ENCODE measurements around the gene MAN1C1. TPM values are rescaled to one million over a fixed set of nuclear protein-coding genes. Genes with fewer than 3 reads are reported as not detected.

Gene MAN1C1
- total and polyA plus RNA-seq, 2 donors (not counting 1 experiment from before 2014, with no cell fraction given): 0.31 to 0.89 TPM

DNA sequence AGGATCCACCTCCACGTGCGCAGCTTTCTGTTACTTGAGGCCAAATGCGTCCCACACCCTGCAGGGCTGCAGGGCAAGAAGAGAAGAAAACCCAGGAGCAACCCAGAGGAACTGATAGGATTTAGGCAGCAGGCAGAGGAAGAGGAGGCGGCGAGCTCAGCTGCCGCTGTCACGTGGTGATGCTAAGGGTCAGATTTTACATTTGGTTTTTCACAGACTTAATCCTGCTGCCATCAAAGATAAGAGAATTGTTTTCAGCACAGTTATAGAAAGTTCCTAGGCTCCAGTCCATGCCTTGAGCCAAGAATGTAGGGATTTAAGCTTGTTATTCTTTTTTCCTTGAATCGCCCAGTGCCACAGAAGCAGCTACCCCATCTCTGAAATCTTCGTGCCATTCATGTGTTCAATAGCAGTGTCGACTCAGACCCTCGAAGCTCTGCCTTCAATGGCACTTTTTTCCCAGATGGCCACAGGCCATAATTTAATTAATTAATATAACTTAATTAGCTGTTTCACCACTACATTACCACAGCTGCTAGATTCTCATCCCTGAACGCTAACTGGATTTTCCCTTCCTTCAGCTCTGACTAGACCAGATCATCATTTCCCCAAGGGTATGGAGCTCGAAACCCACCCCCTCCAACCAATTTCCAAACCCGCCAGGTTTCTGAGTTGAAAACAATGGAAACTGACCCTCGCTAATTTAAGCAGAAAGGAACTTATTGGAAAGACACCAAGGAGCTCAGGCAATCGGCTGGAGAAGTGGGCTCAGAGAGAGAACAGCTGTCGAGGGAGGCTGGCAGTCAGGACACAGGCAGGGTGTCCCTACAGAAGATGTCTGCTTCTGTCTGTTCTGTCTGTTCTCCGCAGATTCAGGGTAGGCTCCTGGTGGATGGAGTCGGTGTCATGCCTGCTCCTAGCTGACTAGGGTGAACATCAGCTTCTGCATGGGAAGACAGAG lies 37.0 kb upstream of the MAN1C1 start:
- Histone ChIP-seq H3K27me3 (replicated peaks in 1 of 4; ENCODE audit: control extremely low read depth in 1 of 4, control insufficient read depth in 3 of 4, insufficient read depth in 4 of 4, low read length in 3 of 4) (no peaks in the 10 kb centered on the region), H3K4me2 (replicated peaks; ENCODE audit: low read depth, low read length, poor library complexity, severe bottlenecking) (no peak overlapping the region), H3K9ac (ENCODE audit: low read length) (no peak overlapping the region), H3K4me1 (ENCODE audit: control insufficient read depth in 2 of 2, insufficient read depth in 2 of 2, low read length in 2 of 2) (peaks cover 5% of the 10 kb centered on the region in 2 donors), H3K4me3 (ENCODE audit: control extremely low read depth in 1 of 5, extremely low read depth in 1 of 5, insufficient read depth in 1 of 5, low read depth in 2 of 5, low read length in 4 of 5) (no peak overlapping the region), H2AFZ (ENCODE audit: insufficient read depth, low read depth, low read length, poor library complexity, severe bottlenecking) (no peak overlapping the region), H4K20me1 (ENCODE audit: control insufficient read depth, insufficient read depth, low read length, poor library complexity, severe bottlenecking) (no peaks in the 10 kb centered on the region), H3K27ac (ENCODE audit: low read length in 2 of 2) (no peak overlapping the region), H3K36me3 (replicated peaks in 1 of 2; ENCODE audit: control extremely low read depth in 1 of 2, control insufficient read depth in 1 of 2, extremely low read depth in 1 of 2, insufficient read depth in 2 of 2, low read length in 1 of 2) (no peaks in the 10 kb centered on the region), H3K9me3 (ENCODE audit: control extremely low read depth in 1 of 3, control insufficient read depth in 2 of 3, insufficient read depth in 1 of 3, low read length in 2 of 3) (peaks cover 0 to 4% (median 0%) of the 10 kb centered on the region in 3 donors), H3K79me2 (ENCODE audit: control insufficient read depth, insufficient read depth, low read length) (no peaks in the 10 kb centered on the region)
- DNase-seq (no peak), ATAC-seq (ENCODE audit: low read depth) (no peak)
- H3K4me3 Mint-ChIP-seq: no peak overlapping the region
- no peaks in the 10 kb centered on the region for H3K9me3 Mint-ChIP-seq (ENCODE audit: insufficient read depth)
- POLR2A ChIA-PET: interaction anchor here (0.6 kb wide), 1 partner anchor 20 kb away, joined by 5 read pairs; no protein-coding TSS in a partner anchor
- intact Hi-C loops (cut with micrococcal nuclease): no loop called here
- TF ChIP-seq EZH2 (IDR thresholded peaks at IDR 0.05; ENCODE audit: borderline replicate concordance, insufficient read depth, low read depth, low read length, poor library complexity, severe bottlenecking): no peak
- TF ChIP-seq, protein P1, sequence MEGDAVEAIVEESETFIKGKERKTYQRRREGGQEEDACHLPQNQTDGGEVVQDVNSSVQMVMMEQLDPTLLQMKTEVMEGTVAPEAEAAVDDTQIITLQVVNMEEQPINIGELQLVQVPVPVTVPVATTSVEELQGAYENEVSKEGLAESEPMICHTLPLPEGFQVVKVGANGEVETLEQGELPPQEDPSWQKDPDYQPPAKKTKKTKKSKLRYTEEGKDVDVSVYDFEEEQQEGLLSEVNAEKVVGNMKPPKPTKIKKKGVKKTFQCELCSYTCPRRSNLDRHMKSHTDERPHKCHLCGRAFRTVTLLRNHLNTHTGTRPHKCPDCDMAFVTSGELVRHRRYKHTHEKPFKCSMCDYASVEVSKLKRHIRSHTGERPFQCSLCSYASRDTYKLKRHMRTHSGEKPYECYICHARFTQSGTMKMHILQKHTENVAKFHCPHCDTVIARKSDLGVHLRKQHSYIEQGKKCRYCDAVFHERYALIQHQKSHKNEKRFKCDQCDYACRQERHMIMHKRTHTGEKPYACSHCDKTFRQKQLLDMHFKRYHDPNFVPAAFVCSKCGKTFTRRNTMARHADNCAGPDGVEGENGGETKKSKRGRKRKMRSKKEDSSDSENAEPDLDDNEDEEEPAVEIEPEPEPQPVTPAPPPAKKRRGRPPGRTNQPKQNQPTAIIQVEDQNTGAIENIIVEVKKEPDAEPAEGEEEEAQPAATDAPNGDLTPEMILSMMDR (IDR thresholded peaks at IDR 0.05): no peak
- H3K27me3 Mint-ChIP-seq: no peaks in the 10 kb centered on the region
- WGBS (ENCODE audit: insufficient coverage): 94% methylated on average over 16 of the region's 19 CpGs
- CTCF ChIA-PET: interaction anchor here (1.1 to 1.4 kb wide), 3 partner anchors 9 to 76 kb away, joined by 3 to 4 read pairs (median 3); no protein-coding TSS in a partner anchor
- H3K27ac Mint-ChIP-seq: no peak overlapping the region
- peaks cover under 1% of the 10 kb centered on the region for H3K4me1 Mint-ChIP-seq

DNA sequence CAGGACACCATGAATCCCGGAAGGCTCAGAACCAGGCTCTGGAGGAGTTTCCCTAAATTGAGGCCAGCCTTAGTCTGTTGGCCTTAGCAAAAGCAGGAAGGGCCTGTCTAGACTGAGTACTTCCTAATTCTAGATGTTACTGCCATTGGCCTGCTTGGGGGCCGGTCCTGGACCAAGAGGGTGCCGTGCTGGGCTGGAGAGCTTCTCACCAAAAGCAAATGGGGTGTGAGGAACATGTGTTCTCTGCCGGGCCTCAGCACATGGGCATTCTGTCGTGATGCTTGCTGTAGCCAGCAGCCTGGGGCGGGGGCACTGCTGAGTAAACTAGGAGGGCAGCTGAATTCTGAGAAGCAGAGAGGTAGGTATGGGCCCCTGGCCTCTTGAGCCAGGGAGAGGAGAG lies 35.7 kb upstream of the MAN1C1 start:
- H3K27me3 Mint-ChIP-seq: no peaks in the 10 kb centered on the region
- ATAC-seq (ENCODE audit: low read depth): no peak
- WGBS (ENCODE audit: insufficient coverage): 47% methylated on average over 6 of the region's 6 CpGs
- H3K4me1 Mint-ChIP-seq: peaks cover 11% of the 10 kb centered on the region
- no peak overlapping the region for H3K9ac ChIP-seq (ENCODE audit: low read length)
- no peak overlapping the region for H3K4me3 ChIP-seq (ENCODE audit: control extremely low read depth in 1 of 5, extremely low read depth in 1 of 5, insufficient read depth in 1 of 5, low read depth in 2 of 5, low read length in 4 of 5)
- TF ChIP-seq, protein P1 (IDR thresholded peaks at IDR 0.05): no peak
- no peak for TF ChIP-seq EZH2 (IDR thresholded peaks at IDR 0.05; ENCODE audit: borderline replicate concordance, insufficient read depth, low read depth, low read length, poor library complexity, severe bottlenecking)
- H3K27ac ChIP-seq (ENCODE audit: low read length in 2 of 2): no peak overlapping the region
- H3K27ac Mint-ChIP-seq: no peak overlapping the region
- H3K79me2 ChIP-seq (ENCODE audit: control insufficient read depth, insufficient read depth, low read length): no peaks in the 10 kb centered on the region
- no peak overlapping the region for H2AFZ ChIP-seq (ENCODE audit: insufficient read depth, low read depth, low read length, poor library complexity, severe bottlenecking)
- H3K9me3 Mint-ChIP-seq (ENCODE audit: insufficient read depth): no peaks in the 10 kb centered on the region
- no peak for DNase-seq
- intact Hi-C loops (cut with micrococcal nuclease): no loop called here
- H3K9me3 ChIP-seq (ENCODE audit: control extremely low read depth in 1 of 3, control insufficient read depth in 2 of 3, insufficient read depth in 1 of 3, low read length in 2 of 3): peaks cover 0 to 9% (median 0%) of the 10 kb centered on the region in 3 donors
- ChIA-PET CTCF (interaction anchor here (1.2 to 1.6 kb wide), 3 partner anchors 9 to 60 kb away, joined by 3 to 4 read pairs (median 4); no protein-coding TSS in a partner anchor), POLR2A (no interaction called here)
- H4K20me1 ChIP-seq (ENCODE audit: control insufficient read depth, insufficient read depth, low read length, poor library complexity, severe bottlenecking): no peaks in the 10 kb centered on the region
- H3K36me3 ChIP-seq (replicated peaks in 1 of 2; ENCODE audit: control extremely low read depth in 1 of 2, control insufficient read depth in 1 of 2, extremely low read depth in 1 of 2, insufficient read depth in 2 of 2, low read length in 1 of 2): no peaks in the 10 kb centered on the region
- no peaks in the 10 kb centered on the region for H3K27me3 ChIP-seq (replicated peaks in 1 of 4; ENCODE audit: control extremely low read depth in 1 of 4, control insufficient read depth in 3 of 4, insufficient read depth in 4 of 4, low read length in 3 of 4)
- no peak overlapping the region for H3K4me3 Mint-ChIP-seq
- H3K4me2 ChIP-seq (replicated peaks; ENCODE audit: low read depth, low read length, poor library complexity, severe bottlenecking): no peak overlapping the region
- peaks cover 18 to 19% of the 10 kb centered on the region in 2 donors for H3K4me1 ChIP-seq (ENCODE audit: control insufficient read depth in 2 of 2, insufficient read depth in 2 of 2, low read length in 2 of 2)
